Activated CD4-positive, CD25-positive, alpha-beta regulatory T cell (primary cell): ENCODE data around the gene OR3A1.
"Not testable (repeated sequence)": the region's sequence is repeated elsewhere in the genome, so short reads cannot be mapped to it uniquely, and the experiment has no call there.

Experiments used
- DNase-seq, 4 experiments: peaks; one replicate each; lab custom pipeline; 2025; lab: John Stamatoyannopoulos, UW

Gene OR3A1, protein sequence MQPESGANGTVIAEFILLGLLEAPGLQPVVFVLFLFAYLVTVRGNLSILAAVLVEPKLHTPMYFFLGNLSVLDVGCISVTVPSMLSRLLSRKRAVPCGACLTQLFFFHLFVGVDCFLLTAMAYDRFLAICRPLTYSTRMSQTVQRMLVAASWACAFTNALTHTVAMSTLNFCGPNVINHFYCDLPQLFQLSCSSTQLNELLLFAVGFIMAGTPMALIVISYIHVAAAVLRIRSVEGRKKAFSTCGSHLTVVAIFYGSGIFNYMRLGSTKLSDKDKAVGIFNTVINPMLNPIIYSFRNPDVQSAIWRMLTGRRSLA

DNA sequence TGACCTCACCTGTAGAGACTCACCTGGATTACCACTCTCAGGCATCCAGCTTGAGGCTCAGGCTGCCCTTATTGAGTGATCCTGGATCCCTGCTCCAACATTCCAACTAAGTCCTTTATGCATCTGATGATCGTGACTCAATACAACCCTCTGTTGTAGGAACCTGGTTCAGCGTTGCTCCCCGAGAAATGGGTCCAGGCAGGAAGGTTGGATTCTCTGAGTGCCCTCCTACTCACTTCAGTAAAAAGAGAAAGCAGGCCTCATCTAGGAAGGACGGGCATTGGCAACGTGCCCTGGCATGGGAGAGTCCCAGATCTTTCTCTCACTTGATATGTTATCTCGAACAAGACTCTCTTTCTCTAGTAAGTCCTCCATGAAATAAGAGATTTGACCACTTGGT, at the start of gene OR3A1:
Gene OR3A1 (minus strand): TSS at position 101 of the 400 bp plus-strand sequence. CDS start 5,778 bp downstream, outside the sequence.
- no peak for DNase-seq

DNA sequence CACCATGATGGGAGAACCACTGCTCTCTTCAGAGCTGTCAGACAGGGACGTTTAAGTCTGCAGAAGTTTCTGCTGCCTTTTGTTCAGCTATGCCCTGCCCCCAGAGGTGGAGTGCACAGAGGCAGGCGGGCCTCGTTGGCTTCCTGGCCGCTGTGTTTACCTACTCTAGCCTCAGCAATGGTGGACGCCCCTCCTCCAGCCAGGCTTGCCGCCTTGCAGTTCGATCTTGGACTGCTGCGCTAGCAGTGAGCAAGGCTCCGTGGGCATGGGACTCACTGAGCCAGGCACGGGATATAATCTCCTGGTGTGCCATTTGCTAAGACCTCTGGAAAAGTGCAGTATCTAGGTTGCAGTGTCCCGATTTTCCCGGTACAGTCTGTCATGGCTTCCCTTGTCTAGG, 44.6 kb upstream of the OR3A1 start:
- not testable (repeated sequence) for DNase-seq

DNA sequence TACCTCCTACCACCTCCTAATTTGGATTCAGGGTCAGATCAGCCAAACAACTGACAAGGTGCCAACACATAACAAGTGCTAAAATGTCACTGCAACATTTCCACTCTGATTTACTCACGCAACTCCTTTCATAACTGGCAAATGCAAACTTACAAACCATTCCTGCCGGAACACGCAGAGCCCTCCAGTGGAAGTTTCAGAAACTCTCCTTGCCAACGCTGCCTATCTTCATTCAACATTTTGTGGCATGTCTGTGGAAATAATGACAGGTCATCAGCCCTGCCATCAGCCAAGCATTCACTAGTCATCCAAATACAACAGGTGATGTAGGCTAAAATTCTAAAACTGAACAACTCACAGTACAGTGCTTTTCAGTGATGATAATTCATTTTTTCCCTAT, 37.7 kb upstream of the OR3A1 start:
- no peak for DNase-seq

DNA sequence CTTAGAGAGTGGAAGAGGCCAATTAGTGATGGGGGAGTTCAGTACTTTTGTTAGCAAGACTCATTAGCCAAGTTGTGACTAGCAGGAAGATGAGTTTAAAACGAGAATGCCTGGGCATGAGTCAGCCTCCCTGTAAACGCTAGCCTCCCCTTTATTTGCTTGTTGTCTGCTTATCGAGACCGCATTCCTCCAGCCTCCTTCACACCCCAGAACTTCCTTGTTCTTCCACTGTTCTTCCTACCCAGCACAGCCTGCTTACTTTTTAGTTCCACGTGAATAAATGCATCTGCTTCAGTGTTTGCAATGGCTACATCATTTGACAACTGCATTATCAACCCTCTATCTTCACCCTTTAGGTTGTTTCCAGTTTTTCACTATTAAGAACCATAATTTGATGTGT, 20.2 kb upstream of the OR3A1 start:
- no peak for DNase-seq

DNA sequence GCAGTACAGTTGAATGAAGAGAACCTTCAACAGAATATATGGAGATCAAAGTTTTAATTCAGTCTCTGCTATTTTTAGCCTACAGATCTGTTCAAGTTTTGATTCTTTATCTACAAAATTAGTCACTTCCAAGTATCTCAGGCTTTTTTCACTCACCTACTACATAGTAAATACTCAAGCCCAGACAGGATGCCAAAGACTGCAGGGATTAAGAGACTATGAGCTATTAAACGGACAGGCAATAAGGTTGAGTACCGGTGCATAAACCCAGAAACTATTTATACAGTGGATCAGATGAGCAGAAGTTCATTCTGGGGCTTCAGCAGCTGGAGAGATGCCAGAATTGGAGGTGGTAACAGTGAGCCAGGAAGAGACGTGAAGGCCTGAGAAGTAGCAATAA, 18.7 kb upstream of the OR3A1 start:
- DNase-seq, result no peak

DNA sequence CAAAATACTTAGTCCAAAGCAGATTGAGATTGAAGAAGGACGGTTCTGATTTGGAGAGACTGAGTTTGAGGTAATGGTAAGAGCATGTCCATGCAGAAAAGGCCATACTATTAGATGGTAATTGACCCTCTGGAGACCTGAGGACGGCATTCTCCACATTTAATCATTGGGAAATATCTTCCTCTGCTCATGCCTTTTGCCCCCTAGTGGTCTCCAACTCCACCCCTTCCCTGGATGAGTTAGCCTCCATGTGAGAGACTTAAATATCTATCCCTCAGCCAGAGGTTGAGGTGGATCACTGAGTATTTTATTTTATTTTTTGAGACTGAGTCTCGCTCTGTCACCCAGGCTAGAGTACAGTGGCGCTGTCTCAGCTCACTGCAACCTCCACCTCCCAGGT, 10.4 kb upstream of the OR3A1 start:
- DNase-seq, result no peak

DNA sequence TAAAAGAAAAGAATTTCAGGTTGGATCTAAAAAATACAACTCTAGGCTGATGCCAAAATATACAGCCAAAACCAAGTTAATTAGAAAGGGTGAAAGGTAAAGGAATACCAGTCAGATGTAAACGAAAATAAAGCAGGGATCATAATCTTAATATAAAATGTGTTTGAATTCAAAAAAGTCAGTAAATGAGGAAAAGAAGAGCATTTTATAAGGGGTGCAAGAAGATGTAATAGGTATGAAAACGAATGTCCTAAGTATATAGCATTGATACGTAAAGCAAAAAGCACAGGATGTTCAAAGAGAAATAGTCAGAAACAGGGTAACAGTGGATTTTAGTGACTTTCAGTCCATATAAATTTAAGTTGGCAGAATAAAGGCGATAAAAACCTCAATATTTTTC, 2.5 kb downstream of the OR3A1 start:
- DNase-seq, result no peak

DNA sequence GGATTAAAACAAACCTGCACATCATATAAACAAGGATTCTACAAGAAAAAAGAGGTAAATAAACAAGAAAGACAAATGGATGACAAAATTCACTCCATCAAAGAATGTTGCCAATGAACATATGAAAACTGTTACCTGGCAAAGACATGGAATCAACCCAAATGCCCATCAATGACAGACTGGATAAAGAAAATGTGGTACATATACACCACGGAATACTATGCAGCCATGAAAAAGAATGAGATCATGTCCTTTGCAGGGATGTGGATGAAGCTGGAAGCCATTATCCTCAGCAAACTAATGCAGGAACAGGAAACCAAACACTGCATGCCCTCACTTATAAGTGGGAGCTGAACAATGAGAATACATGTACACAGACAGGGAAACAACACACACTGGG, 4.6 kb downstream of the OR3A1 start:
- DNase-seq, result not testable (repeated sequence)

DNA sequence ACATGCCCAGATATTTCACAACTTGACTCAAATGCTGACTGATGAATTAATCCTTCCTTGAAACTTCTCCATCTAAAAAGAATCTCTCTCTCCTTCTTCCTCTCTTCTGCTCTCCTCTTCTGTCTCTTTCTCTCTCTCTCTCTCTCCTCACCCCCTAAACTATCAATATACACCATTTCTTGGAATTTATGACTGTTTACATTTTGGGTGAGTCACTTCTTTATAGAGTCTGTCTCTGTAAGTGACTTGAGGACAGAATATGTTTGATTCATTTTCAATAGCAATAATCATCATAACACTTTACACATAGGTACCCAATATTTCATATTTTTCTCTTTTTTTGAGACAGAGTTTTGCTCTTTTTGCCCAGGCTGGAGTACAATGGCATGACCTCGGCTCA, 15.3 kb downstream of the OR3A1 start:
- no peak for DNase-seq

DNA sequence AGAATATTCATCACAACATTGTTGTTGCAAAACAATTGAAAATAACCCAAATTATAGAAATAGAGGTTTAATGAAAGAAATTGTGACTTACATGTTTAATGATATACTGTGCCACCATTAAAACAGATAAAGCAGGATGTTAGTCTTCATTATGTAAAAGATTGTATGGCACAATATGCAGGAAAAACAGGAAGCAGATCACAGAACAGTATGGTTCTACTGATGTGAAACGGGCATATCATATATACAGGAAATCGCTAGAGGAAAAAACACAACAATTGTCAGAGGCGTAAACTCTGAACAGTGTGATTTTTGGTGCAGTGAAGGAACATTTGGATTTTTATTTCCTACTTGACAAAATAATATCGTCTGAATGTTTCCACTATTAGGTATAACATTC, 22.0 kb downstream of the OR3A1 start:
- no peak for DNase-seq

DNA sequence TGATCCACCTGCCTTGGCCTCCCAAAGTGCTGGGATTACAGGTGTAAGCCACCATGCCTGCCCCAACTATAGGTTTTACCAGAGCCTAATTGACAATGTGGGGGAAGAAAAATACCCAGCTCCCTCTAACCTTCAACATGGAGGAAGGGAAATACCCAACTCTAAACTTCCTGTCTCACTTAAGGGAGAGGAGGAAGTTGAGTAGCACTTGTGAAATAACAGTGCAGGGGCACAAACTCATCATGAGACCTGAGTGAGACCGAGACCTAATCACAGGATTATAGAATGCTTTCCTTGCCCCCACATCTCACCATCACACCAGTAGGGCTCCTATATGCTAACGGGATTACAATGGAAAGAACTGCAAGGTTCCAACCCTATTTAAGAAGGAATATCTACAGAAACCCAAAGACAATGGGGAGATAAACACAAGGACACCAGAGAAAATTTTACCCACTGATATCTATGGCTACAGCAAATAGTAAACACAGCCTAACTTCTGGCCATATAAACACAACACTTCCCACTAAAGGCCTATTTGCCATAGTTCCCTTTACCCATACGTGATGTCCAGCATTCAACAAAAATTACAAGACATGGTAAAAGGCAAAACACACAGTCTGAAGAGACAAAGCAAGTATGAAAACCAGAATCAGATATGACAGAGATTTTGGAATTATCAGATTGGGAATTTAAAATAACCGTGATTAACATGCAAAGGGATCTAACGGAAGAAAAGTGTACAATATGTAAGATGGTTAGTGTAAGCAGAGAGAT, 26.9 kb downstream of the OR3A1 start:
- DNase-seq, result no peak

DNA sequence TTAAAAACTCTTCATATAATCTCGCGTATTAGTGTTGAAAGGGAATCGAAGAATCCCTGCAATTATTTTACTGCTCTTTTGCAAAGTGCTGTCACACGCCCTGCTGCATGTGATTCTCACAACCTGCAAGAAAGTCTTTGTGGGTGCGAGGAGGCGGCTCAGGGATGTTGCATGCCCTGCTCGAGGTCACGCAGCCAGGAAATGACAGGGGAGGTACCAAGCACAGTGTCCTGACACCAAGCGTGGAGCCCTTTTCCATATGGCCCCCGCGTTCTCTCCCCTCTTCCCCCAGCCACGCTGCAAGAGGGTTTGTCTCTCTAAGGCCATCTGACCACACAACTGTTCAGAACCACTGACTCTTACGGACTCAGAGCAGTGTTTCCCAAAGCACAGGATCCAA, 37.6 kb downstream of the OR3A1 start:
- no peak for DNase-seq

DNA sequence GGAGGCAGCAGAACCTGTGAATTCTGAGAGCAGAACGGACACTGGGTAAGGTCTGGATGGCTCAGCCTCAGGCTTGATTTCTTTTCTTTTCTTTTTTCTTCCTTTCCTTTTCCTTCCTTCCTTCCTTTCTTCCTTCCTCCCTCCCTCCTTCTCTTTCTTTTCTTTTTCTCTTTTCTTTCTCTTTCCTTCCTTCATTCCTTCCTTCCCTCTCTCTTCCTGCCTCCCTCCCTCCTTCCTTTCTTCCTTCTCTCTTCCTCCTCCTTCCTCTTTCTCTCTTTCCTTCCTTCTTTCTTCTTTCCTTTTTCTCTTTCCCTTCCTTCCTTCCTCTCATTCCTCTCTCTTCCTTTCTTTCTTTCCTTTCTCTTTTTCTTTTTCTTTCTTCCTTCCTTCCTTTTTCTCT, 38.0 kb downstream of the OR3A1 start:
- no peak for DNase-seq

DNA sequence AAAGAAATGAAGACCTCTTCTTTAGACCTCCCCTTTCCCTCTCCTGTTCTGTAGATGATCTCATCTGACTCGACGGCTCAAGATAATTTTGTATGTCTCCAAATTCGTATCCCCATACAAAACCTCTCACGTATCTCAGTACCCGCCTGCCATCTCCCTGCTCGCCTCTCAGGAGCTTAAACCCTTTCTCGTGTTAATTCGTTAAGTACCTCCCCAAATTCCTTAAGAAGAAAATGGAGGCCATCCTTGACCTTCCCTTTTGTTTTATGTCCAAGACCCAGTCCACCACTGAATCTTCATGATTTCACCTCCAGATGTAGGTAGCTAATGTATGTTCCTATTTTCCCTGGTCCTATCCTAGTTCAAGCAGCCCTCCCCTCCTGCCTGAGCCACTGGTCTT, 41.6 kb downstream of the OR3A1 start:
- DNase-seq, result no peak

DNA sequence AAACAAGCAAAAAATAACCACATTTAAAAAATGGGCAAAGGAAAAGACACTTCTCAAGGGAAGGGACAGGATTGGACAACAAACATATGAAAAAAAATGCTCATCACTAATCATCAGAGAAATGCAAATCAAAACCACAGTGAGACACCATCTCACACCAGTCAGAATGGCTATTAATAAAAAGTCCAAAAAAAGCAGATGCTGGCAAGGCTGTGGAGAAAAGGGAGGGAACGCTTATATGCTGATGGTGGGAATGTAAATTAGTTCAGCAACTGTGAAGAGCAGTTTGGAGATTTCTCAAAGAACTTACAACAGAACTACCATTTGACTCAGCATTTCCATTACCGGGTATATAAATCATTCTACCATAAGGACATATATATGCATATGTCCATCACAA, 49.1 kb downstream of the OR3A1 start:
- DNase-seq, result not testable (repeated sequence)

DNA sequence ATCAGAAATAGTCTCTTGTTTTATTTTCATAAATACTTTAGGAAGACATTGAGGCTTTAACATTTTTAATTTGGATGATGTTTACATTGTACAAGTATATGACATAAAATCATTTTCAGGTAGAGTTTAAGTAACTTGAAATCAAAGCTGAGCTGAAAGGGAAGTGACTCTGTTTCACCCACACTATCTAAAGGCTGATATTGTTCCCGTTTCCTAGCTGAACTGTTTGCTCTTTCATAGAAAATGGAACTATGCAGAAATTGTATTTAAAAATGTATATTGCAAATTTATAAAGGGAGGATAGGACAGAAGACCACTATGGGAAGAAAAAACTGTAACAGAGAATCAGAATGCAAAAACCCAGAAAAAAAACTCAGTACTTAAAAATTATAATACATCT, 53.3 kb downstream of the OR3A1 start:
- not testable (repeated sequence) for DNase-seq

DNA sequence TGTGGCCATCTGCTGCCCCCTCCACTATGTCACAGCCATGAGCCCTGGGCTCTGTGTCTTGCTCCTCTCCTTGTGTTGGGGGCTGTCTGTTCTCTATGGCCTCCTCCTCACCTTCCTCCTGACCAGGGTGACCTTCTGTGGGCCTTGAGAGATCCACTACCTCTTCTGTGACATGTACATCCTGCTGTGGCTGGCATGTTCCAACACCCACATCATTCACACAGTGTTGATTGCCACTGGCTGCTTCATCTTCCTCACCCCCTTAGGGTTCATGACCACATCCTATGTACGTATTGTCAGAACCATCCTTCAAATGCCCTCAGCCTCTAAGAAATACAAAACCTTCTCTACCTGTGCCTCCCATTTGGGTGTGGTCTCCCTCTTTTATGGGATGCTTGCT, 57.1 kb downstream of the OR3A1 start:
- not testable (repeated sequence) for DNase-seq
